Activated naive CD4-positive, alpha-beta T cell treated with Interleukin-2 at 50 U/mL for 16 hours (primary cell): ENCODE data around the gene PEX14.
A peak's percentile ranks its signal among the peaks of the same experiment; 100 is the strongest.

Experiments used
- DNase-seq: peaks from one replicate; pipeline ENCODE4 v3.0.0-alpha.2; 2020

Gene PEX14

DNA sequence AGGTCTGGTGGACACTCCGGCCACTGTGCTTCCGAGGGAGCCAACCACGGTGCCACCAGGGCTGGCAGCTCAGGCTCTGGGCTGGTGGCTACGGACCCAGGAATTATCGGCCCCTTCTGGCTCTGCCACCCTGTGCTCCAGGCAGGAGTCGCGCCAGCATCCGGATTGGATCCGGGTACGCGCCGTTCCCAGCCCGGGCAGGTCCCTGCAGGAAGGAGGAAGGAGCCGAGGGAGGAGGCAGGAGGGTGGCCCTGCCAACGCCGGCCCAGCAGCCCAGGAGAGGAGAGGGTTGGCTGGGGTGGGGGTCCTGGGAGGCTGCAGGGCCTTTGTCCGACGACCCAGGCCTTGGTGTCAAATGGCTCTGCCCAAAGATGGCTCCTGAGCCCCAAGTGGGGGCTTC, 161.2 kb downstream of the PEX14 start:
- DNase-seq: no peak

DNA sequence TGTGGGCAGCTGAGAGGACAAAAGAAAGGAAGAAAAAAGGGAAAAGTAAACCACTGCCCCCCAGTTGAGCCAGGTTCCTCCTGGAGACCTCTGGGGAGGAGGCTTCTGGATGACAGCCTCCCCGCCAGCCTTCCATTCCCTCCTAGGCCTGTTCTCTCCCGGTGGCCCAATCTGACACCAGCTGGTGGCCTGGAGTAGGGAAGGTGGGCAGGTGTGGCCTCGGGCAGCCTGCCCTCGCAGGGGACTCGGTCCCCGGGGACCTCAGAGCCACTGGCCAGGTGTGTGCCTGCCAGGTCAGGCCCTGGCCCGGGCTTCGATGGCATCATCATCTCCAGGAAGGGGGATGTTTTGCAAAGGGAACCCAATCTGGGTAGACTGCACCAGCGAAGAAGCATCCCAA, 162.7 kb downstream of the PEX14 start:
- no peak for DNase-seq

DNA sequence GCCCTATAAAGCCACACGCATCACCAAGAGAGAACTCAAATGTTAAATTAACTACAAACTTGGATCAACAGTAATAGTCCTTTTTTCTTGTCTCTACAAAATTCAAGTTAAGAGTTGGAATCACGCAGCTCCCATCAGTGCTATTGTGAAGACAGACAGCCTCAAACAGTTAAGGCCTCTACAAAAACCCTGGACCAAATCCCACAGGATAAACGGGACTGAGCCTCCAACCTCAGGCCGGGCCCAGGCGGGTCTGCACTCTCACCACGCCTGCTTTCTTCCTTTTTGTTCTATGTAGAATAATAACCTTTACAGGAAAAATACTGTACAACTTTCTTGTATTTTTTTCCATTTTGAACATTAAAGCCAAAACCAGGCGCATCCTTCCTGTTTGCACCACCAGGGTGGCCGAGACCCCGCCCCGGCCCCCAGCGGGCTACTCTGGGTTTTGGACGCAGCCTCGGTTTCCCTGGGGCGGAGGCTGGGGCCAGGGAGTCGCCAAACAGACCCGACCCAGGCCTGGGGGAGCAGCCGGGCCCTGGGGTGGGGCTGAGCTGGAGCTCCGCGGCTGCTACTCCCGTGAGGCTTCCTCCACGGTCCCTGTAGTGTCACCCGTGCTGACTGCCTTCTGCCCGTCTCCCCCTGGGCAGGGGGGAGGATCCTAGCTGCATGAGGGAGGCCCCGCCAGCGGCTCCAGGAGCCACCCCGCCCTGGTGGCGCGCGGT, 163.2 kb downstream of the PEX14 start:
- peak; percentile 6 for DNase-seq

GRCh38 chr1:10638559-10639005, 163.8 kb downstream of the PEX14 start:
- no peak for DNase-seq

DNA sequence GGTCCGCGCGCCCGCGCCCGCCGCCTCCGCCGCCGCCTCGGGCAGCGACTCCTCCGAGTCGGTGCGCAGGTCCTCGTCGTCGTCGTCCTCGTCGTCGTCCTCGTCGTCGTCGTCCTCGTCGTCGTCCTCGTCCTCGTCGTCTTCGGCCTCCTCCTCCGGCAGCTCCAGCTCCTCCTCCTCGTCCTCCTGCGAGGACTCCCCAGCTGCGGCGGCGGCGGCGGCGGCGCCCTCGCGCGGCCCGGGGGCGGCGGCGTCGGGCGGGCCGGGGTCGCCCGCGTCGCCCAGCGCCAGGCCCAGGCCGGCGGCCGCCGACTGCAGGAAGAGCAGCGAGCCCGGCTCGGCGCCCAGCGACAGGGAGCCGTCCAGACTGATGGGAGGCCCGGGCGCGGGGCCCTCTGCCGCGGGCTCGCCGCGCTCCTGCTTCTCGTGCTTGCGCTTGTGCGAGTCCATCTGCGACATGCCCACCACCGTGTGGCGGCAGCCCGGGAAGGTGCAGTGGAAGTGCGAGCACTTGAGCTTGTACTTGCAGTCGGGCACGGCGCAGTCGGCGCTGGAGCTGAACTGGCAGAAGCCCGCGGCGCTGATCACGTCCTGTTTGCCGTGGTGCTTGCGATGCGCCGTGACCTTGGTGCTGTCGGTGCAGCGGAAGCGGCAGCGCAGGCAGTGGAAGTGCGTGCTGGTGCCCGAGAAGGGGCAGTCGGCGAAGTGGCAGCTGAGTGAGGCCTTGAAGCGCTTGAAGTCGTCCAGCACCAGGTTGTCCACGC, 164.4 kb downstream of the PEX14 start:
- DNase-seq: no peak

DNA sequence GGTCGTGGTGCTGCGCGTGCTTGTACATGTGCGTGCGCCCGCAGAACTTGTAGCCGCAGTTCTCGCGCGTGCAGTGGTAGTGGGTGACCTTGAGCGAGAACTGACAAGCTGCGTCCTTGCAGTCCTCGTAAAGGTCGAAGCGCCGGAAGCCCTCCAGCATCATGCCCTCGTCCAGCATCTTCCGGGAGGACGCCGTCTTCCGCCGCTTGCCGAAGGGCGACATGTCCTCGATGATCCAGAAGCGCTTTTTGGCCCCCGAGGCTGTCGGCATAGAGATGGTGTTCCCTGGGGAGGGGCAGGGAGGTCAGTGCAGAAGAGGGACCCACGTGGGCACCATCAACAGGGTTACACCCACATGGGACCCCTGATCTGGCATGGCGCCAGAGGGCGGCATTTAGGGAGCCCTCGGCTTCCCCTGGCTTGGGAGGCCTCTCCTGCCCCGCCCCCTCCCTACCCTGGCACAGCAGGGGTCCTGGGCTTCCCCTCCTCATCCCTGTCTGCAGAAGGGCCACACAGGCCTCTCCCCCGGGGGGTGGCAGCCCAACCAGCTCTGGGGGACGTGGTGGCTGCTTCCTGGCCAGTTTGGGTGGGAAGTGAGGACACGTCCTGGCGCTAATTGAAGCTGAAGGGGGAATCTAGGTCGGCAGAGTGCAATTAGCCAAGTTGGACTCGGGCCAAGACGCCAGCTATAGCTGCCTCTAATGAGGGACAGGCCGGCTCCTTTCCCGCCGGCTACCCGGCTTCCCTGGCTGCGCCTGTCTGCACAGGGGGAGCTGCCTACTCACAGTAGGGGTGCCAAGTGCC, 165.2 kb downstream of the PEX14 start:
- no peak for DNase-seq

DNA sequence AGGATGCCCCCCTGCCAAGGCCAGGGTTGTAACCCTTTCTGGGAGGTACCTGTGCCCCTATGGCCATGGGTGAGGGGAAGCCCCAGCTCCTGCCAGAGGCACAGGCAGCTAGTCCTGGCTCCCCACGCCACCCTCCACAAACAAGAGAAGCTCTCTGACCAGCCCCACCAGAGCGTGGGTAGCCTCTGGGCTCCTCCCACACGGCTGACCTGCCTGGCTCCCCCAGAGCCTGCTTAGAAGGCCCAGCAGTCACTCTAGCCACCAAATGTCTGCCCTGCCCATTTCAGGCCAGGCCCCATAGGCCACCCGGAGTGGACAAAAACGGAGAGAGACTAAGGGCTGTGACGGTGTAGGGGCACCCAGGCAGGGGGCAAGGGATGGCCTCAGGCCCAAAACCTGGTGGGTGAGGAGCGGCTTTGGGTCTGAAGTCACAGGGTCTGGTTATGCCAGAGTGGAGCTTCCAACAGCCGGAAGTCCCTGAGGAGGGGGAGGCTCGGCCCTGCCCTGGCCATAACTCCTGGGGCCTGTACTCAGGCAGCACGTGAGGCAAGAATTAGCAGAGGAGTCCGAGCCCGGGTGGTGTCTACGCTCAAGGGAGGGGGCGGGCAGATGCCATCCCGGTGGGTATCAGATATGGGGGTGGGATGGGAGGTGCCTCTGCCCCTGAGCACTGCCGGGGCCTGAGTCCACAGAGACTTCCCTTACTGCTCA, 166.2 kb downstream of the PEX14 start:
- DNase-seq: no peak

GRCh38 chr1:10641976-10642375, 167.2 kb downstream of the PEX14 start:
- DNase-seq: no peak

GRCh38 chr1:10642403-10643080, 167.8 kb downstream of the PEX14 start:
- DNase-seq: no peak

GRCh38 chr1:10643607-10644306, 169.0 kb downstream of the PEX14 start:
- no peak for DNase-seq

DNA sequence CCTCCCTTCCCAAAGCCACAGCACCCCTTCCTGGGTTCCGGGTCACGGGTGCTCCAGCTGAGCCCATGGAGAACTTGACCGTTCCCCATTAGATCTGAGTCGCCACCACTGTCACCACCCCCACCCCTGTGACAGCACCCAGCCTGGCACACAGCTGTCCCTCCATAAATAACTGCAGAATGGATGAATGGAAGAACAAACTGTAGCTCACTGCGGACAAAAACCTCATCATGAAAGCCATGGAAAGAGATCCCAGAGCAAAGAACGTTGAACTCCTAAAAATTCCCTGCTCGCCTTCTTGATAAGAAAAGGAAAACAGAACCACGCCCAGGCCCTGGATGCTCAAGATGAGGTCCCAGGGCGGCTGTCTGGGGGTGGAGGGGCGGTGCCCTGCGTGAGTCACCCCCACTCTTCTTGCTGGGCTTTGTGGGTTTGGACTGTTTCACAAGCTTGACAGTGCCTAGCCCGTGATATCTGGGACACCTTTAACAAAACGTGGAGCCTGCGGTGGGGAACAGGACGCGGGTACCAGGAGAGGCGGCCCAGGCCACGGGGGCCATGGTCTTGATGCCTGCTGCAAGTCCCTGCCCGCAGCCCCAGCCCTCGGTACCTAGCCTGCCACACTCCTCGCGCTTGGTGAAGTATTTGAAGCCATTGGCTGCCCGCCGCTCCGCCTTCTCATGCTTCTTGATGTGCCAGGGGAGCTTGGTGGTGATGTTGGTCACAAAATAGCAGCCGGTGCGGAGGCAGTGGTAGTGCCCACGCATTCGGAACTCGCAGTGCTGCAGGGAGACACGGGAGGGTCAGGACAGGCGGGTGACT, 169.8 kb downstream of the PEX14 start:
- peak; percentile 21 for DNase-seq

DNA sequence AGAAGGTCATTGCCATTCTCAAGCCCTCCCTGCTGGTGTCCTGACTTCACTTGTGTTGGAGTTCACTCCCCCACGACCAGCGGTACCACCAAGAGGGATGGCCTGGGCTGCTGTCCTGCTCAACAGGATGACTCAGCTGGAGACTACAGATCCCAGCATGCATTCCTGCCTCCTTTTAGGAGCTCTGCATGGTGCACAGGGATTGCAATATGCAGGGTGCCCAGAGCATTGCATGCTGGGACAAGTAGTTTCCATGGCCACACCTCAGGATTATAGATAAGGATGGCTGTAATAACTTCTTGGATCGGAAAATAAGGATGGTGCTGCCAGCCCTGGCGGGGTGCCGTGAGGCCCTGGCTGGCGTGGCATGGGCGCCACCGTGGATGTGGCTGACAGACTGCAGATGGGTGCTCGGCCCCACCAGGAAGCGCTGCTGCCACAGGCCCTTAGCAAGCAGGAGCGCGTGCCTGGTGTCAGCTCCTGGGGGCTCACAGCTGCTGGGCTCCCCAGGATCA, 171.7 kb downstream of the PEX14 start:
- DNase-seq: no peak

GRCh38 chr1:10647414-10648170, 172.8 kb downstream of the PEX14 start:
- no peak for DNase-seq

GRCh38 chr1:10648689-10649516, 174.2 kb downstream of the PEX14 start:
- no peak for DNase-seq

- no peak for DNase-seq
These were observed 174.9 kb downstream of the PEX14 start for GRCh38 chr1:10649517-10650201.

GRCh38 chr1:10650556-10651388, 176.0 kb downstream of the PEX14 start:
- DNase-seq: no peak

- no peak for DNase-seq
These were observed 176.6 kb downstream of the PEX14 start for GRCh38 chr1:10651389-10651766.
